Measurements from ENCODE around the gene TGM2.

TGM2 gene

DNA sequence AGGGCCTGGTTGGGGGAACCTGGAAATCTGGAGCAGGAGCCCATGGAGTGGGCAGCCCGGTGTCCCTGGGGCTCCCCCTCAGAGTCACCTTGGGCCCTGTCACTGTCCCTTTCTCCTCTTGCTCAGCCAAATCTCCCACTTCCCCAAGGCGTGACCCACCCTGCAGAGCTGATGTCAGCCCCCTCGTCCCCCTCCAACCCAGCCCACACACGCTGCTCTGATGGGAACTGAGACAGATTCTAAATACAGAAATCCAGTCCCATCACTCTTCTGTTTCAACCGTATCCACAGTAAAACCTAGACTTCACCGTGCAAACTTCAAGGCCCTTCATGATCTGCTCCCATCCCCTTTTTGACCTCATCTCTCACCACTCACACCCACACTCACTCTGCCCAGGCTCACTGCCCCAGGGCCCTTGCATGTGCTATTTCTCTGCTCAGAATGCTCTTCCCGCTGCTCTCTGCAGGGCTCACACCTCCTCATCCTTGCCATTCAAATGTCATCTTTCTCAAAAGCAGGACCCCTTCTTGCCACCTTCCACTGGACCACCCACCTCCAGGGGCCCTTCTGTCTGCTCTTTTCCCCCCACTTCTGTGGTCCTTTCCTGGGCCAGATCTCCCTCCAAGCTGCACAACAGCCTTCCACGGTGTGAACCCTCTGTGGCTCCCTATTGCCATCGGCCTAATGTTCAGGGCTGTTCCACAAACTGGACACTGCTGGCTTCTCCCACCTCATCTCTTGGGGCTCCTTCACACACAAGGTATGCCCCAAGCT is 16.6 kb downstream of the TGM2 start:
- Mint-ChIP-seq H3K27me3 (peaks cover 5% of the 10 kb centered on the region), H3K9me3 (no peaks in the 10 kb centered on the region), H3K4me3 (no peak overlapping the region), H3K36me3 (no peaks in the 10 kb centered on the region), H3K27ac (no peak overlapping the region), H3K4me1 (peaks cover 14% of the 10 kb centered on the region)

DNA sequence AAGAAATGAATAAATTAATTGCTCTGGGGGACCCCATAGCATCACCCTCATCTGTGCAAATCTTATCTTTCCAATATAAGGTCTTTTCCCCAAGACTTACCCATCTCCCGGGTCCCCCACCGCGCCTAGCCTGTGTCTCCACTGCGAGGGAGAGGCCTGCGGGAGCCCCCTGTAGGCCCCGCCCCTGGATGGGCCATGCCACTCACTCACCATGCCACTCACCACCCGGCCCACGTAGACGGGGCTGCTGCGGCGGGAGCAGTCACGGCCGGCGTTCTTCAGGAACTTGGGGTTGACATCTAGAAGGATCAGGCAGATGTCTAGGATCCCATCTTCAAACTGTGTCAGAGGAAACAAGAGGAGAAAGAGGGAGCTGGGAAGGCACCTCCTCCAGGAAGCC is 17.3 kb downstream of the TGM2 start:
- no peaks in the 10 kb centered on the region for H3K36me3 Mint-ChIP-seq
- H3K9me3 Mint-ChIP-seq: no peaks in the 10 kb centered on the region
- H3K27ac Mint-ChIP-seq: no peak overlapping the region
- peaks cover 14% of the 10 kb centered on the region for H3K4me1 Mint-ChIP-seq
- H3K27me3 Mint-ChIP-seq: peaks cover 5% of the 10 kb centered on the region
- no peak overlapping the region for H3K4me3 Mint-ChIP-seq

DNA sequence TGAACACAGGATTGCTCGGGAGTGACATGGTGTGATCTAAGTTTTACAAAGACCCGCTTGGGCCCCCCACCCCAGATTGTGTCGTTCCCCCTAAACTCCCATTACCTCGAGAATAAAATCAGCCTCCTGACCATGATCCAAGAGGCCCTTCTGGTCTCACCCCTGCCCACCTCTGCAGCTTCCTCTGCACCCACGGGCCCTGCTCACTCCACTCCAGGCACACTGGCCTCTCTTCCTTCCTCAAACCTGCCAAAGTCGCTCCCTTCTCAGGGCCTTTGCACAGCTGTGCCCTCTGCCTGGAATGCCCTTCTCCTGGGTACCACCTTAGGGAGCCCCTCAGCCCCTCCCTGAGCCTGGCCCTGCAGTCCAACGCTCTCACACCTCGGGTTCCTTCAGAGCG is 17.9 kb downstream of the TGM2 start:
- Mint-ChIP-seq H3K36me3 (no peaks in the 10 kb centered on the region), H3K4me1 (peaks cover 8% of the 10 kb centered on the region), H3K9me3 (no peaks in the 10 kb centered on the region), H3K27ac (no peak overlapping the region), H3K4me3 (no peak overlapping the region), H3K27me3 (peaks cover 5% of the 10 kb centered on the region)

DNA sequence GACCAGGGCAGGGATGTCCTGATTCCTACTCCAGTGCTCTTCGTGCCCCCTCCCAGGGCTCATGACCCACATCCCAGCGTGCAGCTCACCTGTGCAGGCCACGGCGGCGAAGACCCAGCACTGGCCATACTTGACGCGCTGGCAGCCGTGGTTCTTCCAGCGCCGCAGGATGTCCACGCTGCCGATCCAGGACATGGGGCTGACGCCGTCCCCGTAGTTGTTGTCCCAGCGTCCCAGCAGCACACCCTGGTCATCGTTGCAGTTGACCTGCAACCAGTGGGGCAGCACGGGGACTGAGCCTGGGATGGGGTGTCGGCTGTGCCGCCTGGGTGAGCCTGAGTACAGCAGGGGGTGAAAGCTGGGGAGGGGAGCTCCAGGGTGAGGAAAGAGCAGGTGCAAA is 18.4 kb downstream of the TGM2 start:
- no peaks in the 10 kb centered on the region for H3K36me3 Mint-ChIP-seq
- H3K27ac Mint-ChIP-seq: no peak overlapping the region
- no peaks in the 10 kb centered on the region for H3K9me3 Mint-ChIP-seq
- peaks cover 5% of the 10 kb centered on the region for H3K27me3 Mint-ChIP-seq
- H3K4me3 Mint-ChIP-seq: no peak overlapping the region
- peaks cover 3% of the 10 kb centered on the region for H3K4me1 Mint-ChIP-seq

DNA sequence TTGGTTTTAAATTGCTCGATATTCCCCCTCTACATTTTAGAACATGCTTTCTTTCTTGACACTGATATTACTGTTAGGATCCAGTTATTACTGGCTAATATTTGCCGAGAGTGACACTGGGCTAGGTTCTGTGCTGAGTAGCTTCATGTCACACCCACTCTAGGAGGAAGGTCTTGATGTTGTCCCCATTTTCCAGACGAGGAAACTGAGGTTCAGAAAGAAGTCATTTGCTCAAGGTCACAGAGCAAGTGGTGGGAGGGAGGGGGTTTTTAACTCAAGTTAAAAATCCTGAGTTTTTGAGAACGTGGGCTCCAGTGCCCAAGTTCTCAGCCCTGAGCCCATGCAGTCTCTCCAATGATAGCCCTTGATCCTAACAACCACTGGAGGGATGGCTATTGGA is 18.9 kb downstream of the TGM2 start:
- Mint-ChIP-seq H3K36me3 (no peaks in the 10 kb centered on the region), H3K27ac (no peak overlapping the region), H3K4me3 (no peak overlapping the region), H3K9me3 (no peaks in the 10 kb centered on the region), H3K4me1 (no peaks in the 10 kb centered on the region), H3K27me3 (peaks cover 5% of the 10 kb centered on the region)

DNA sequence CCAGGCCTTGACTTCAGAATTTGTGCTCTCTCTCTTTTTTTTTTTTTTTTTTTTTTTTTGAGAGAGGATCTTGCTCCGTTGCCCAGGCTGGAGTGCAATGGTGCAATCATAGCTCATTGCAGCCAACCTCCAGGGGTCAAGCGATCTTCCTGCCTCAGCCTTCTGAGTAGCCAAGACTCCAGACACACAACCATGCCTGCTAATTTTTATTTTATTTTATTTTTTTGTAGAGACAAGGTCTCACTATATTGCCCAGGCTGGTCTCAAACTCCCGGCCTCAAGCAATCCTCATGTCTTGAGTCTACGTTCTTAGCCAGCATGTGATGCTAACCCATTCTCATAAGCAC is 19.4 kb downstream of the TGM2 start:
- H3K4me3 Mint-ChIP-seq: no peak overlapping the region
- H3K27me3 Mint-ChIP-seq: peaks cover 4% of the 10 kb centered on the region
- no peaks in the 10 kb centered on the region for H3K4me1 Mint-ChIP-seq
- no peaks in the 10 kb centered on the region for H3K36me3 Mint-ChIP-seq
- no peak overlapping the region for H3K27ac Mint-ChIP-seq
- H3K9me3 Mint-ChIP-seq: no peaks in the 10 kb centered on the region

DNA sequence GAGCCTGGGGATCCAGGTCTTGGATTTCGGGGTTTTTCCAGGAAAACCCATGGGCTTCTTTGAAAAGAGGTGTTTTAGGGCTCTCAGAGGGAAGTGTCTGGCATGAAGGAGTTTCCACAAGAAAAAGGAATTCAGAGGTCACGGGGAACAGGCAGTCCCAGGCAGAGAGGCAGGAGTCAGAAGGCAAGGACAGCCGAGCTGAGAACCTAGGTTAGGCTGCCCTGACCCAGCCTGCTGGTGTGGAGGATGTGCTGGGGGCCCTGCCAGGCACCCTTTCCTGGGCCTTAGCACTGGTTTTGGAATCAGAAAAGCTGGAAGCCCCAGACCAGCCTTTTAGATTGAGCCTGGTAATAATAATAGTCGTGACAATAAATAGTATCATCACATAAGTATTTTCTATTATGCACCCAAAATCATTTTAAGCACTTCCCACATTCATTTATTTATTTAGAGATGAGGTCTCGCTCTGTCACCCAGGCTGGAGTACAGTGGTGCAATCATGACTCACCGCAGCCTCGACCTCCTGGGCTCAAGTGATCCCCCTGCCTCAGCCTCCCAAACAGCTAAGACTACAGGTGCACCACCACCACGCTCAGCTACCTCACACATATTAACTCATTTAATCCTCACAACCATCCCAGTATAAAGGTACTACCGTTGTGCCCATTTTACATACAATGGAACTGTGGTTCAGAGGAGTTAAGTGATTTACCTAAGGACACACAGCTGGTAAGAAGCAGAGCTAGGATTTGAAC is 19.9 kb downstream of the TGM2 start:
- H3K9me3 Mint-ChIP-seq: no peaks in the 10 kb centered on the region
- no peak overlapping the region for H3K4me3 Mint-ChIP-seq
- no peaks in the 10 kb centered on the region for H3K4me1 Mint-ChIP-seq
- H3K27ac Mint-ChIP-seq: no peak overlapping the region
- no peaks in the 10 kb centered on the region for H3K36me3 Mint-ChIP-seq
- H3K27me3 Mint-ChIP-seq: peaks cover 4% of the 10 kb centered on the region

DNA sequence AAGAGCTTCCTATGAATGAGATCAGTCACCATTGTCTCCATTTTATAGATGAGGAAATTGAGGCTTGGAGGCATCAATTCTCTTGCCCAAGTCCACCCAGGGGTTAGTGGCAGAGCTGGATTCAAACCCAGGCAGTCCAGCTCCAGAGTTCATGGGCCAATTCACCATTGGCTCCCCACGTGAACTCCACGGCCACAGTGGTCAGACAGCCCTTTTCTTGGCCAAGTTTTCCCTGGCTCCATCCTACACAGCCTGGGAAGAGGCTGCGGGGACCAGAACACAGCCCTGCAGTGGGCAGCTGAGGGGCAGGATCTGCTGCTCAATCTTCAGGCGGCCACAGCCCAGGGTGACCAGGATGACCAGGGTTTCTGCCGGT is 20.5 kb downstream of the TGM2 start:
- Mint-ChIP-seq H3K36me3 (no peaks in the 10 kb centered on the region), H3K4me1 (no peaks in the 10 kb centered on the region), H3K27me3 (peaks cover 4% of the 10 kb centered on the region), H3K9me3 (no peaks in the 10 kb centered on the region), H3K27ac (no peak overlapping the region), H3K4me3 (no peak overlapping the region)

DNA sequence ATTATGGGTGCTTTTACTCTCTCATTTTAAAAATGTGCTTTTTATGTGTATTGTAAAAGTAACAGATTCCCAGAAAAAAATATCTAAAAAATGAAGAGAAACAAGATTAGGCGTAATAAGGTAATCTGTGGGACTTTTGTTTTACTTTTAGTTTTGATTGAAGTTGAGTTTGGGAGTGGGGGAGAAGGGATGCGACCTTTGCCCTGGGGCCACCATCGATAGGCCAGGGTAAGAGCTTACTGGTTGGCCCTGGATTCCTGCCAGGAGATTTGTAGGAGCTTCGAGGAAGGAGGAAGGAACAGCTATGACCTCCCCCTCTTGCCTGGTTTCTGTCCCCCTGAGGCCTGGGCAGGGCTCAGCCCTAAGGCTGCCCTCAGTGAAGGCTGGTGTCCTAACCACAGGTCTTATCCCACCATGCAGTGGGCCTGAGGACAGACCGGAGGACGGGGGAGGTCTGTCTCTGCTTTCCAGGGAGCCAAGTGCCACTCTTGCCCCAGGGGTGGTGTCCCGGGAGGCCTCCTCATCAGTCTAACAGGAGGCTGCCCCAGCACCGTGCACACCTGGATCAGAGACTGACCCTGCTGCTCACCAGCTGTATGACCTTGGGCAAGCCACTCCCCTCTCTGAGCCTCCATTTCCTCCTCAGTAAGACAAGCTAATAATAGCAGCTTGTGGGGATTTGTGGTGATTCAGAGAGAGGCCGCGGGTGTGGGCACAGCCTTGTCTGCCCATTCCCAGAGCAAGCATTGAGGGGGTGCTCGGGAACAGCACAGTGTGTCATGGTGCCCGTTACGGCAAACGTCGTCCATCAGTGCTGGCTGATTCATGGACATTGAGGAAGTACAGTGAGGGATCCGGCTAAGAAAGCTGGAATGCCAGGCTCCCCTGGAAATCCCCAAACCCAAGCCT is 21.2 kb downstream of the TGM2 start:
- no peaks in the 10 kb centered on the region for H3K9me3 Mint-ChIP-seq
- H3K36me3 Mint-ChIP-seq: no peaks in the 10 kb centered on the region
- H3K4me1 Mint-ChIP-seq: no peaks in the 10 kb centered on the region
- H3K27me3 Mint-ChIP-seq: peaks cover 4% of the 10 kb centered on the region
- H3K4me3 Mint-ChIP-seq: no peak overlapping the region
- H3K27ac Mint-ChIP-seq: no peak overlapping the region

DNA sequence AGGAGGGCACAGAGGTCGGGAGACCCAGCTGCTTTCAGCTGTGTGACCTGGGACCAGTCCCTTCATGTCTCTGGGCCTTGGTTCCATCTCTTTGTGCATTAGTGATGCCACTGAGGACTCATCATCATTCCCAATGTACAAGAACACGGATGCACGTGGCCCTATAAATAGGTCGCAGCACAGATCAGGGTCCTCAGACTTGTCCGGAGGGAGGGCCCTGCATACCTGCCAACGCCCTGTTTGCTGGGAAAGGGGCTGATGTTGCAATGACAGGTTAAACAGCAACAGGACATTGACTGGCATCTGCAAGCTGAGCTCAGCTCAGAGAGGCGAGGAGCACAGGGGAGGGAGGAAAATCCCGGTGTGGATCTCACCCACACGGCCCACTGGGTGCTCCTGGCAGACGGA is 21.8 kb downstream of the TGM2 start:
- Mint-ChIP-seq H3K36me3 (no peaks in the 10 kb centered on the region), H3K27ac (no peak overlapping the region), H3K9me3 (no peaks in the 10 kb centered on the region), H3K27me3 (no peaks in the 10 kb centered on the region), H3K4me1 (no peaks in the 10 kb centered on the region), H3K4me3 (no peak overlapping the region)

DNA sequence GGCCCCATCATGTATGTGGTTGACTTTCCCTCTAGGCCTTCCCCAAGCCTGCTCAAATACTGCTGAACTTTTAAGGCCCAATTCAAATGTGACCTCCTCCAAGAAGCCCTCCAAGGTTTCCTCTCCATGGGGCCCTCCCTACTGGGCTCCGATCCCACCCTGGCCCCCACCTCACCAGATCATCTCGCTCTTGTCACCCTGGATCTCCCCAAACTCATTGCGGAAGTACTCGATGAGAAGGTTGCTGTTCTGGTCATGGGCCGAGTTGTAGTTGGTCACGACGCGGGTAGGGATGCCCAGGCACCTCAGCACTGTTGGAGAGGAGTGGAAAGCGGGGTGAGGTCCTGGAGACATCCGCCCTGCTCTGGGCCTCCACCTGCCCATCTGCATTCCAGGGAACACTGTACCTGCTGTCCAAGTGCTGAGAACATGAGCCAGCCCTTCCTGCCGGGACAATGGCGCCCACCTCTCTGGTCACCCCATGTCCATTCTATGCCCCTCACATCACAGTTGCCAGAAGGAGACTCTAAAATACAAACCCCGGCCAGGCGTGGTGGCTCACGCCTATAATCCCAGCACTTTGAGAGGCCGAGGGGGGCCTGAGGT is 23.1 kb downstream of the TGM2 start:
- H3K4me1 Mint-ChIP-seq: no peaks in the 10 kb centered on the region
- H3K36me3 Mint-ChIP-seq: no peaks in the 10 kb centered on the region
- no peak overlapping the region for H3K4me3 Mint-ChIP-seq
- no peaks in the 10 kb centered on the region for H3K27me3 Mint-ChIP-seq
- no peaks in the 10 kb centered on the region for H3K9me3 Mint-ChIP-seq
- no peak overlapping the region for H3K27ac Mint-ChIP-seq

DNA sequence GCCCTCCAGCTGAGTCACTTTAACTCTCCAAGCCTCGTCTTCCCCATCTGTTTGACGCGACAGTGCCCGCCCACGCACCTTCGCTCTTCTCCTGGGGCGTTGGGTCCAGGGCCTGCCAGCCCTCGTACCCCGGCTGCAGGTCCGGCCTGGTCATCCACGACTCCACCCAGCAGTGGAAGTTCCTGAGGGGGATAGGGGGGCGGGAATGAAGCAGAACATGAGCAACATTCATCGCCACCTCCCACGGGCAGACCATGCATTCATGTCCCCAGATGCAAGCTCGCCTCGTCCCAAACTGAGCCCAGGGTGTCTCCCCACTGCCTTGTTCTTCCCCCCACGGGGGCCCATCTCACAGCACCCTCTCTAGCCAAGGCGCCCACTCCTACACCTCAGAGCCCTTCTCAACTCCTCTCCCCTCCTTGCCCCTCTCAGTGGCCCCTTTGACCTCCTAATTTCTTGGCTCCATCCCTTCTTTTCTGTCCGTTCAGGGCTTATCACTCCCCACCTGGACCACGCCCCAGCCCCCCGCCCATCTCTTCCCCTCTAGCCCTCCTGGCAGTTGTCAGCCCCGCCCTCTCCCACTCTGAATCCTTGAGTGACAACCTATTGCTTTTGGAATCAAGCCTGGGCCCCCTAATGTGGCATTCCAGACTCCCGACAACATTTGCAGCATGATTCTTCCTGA is 23.7 kb downstream of the TGM2 start:
- no peaks in the 10 kb centered on the region for H3K36me3 Mint-ChIP-seq
- no peak overlapping the region for H3K4me3 Mint-ChIP-seq
- no peak overlapping the region for H3K27ac Mint-ChIP-seq
- no peaks in the 10 kb centered on the region for H3K4me1 Mint-ChIP-seq
- H3K27me3 Mint-ChIP-seq: no peaks in the 10 kb centered on the region
- no peaks in the 10 kb centered on the region for H3K9me3 Mint-ChIP-seq

DNA sequence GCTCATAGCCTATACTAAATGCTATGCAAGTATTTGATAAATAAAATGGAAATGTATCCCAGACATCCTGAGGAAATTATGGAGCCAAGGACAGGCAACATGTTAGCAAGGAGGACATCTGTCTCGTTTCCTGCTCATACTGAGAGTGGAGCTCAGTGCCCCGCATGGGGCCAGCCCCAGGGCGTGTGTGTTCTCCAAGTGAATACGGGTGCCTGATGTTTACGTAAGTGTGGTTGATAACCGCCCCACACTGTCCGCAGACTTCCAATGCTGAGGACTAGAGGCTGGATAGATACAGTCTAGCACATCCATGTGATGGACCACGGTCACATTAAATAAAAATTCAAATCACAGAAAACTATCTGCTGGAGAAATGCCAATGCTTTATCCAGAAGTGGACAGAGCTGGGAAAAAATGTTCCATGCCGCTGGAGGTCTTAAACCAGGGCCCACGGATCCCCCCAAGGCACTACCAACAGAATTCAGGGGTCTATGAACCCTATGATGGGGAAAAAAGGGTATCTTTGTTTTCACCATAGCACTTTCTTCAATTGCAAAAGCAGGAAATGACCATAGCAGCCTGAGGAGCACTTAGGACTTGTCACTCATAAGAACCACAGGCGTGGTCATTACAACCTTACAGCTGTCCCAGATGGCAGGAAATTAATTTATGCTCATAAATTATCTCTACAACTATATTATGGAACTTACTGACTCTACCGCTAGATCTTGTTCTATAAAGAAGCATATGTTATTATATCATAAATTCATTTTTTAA is 24.9 kb downstream of the TGM2 start:
- no peaks in the 10 kb centered on the region for H3K4me1 Mint-ChIP-seq
- H3K36me3 Mint-ChIP-seq: no peaks in the 10 kb centered on the region
- no peaks in the 10 kb centered on the region for H3K9me3 Mint-ChIP-seq
- no peak overlapping the region for H3K27ac Mint-ChIP-seq
- H3K4me3 Mint-ChIP-seq: no peak overlapping the region
- no peaks in the 10 kb centered on the region for H3K27me3 Mint-ChIP-seq

DNA sequence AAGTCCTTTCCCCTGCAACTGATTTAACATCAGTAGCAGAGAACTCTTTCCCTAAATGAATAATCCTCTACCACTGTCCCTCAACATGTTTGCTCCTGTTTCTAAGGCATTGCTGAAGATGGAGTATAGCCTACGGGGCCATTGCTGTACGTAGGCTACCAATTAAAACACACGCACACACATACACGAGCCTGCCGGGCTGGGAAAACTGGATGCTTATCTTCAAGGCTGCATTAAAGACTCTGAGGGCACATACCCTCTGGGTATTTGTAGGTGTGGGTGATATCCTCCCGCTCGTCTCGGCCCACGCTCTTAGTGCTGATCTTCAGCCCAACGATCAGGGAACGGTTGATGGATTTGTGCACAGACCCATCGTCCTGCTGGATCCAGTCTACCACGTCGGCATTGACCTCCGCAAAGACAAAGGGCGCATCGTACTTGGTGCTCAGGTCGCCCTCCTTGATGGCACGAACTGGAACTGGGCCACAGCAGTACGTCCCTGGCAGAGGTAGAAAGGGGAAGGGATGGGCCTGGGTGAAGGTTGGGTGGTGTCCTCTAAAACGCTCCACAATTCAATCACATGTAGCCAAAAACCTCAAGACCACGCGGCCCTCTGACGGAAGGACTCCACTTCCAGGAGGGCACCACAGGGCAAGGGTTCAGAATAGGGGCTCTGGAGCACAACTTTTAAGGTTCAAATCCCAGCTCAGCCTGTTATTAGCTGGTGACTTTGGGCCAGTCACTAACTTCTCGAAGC is 25.7 kb downstream of the TGM2 start:
- H3K4me1 Mint-ChIP-seq: peaks cover 3% of the 10 kb centered on the region
- H3K27ac Mint-ChIP-seq: no peak overlapping the region
- H3K27me3 Mint-ChIP-seq: no peaks in the 10 kb centered on the region
- no peaks in the 10 kb centered on the region for H3K9me3 Mint-ChIP-seq
- no peaks in the 10 kb centered on the region for H3K36me3 Mint-ChIP-seq
- no peak overlapping the region for H3K4me3 Mint-ChIP-seq
